Aorta (tissue), 4 donors: ENCODE measurements around the gene NEK10. TPM values are rescaled to one million over a fixed set of nuclear protein-coding genes. Genes with fewer than 3 reads are reported as not detected.

Experiments
- polyA plus RNA-seq, 2 donors: library from polyadenylated mRNA; stranded (reverse); fragments of 200-250 nt; gene quantifications; one replicate each; pipeline ENCODE4 v1.2.3, GENCODE V29; 2013
- total RNA-seq, 2 donors: library from RNA; stranded (reverse); fragmentation: NEBNext Ultra II Directional; extraction: Animal tissue kit (Norgen Biotek cat#: 25700); gene quantifications; one replicate each; pipeline ENCODE4 v1.2.1, GENCODE V29; 2021
- donor health status: healthy with polysubstance abuse.
- donor health status: Bipolar disorder and iron deficiency.
- donor health status: DM: no; HTN: no; CAD: no.
- donor health status: DM: yes; HTN: yes; CAD: no.

Gene NEK10
- total and polyA plus RNA-seq, 4 donors: 0.08 to 3.5 (median 0.71) TPM

Other genes with a start within 250 kb of the NEK10 start
- 10 to 100 TPM; 61.0 to 62.8 TPM for gene SLC4A7, start 115.0 kb upstream of the NEK10 start, total RNA-seq
- gene SLC4A7, start 115.0 kb upstream of the NEK10 start, polyA plus RNA-seq: 10 to 100 TPM in 1 of 2 donors, 1 to 10 TPM in 1; 5.4 to 14.0 TPM